Nephron progenitor cell (in vitro differentiated cells): ENCODE results near the gene GAS7.

ENCODE experiments used
- DNase-seq: peaks from one replicate; pipeline ENCODE4 v3.0.0; 2021
- H3K27ac Mint-ChIP-seq: 2 replicates; pipeline ENCODE4 v1.8.0; 2021; ENCODE audit warnings: mild to moderate bottlenecking, moderate library complexity, mixed read lengths
- H3K27me3 Mint-ChIP-seq: 2 replicates; pipeline ENCODE4 v1.8.0; 2021; ENCODE audit warnings: mild to moderate bottlenecking, low read depth, mixed read lengths; ENCODE audit not compliant: poor library complexity
- H3K36me3 Mint-ChIP-seq: 2 replicates; pipeline ENCODE4 v1.8.0; 2021; ENCODE audit warnings: low read depth, mixed read lengths
- H3K4me1 Mint-ChIP-seq: 2 replicates; pipeline ENCODE4 v1.8.0; 2021; ENCODE audit warnings: mixed read lengths
- H3K4me3 Mint-ChIP-seq: 2 replicates; pipeline ENCODE4 v1.8.0; 2021; ENCODE audit warnings: mild to moderate bottlenecking, moderate library complexity, mixed read lengths
- H3K9me3 Mint-ChIP-seq: 2 replicates; pipeline ENCODE4 v1.8.0; 2021; ENCODE audit warnings: mild to moderate bottlenecking, moderate library complexity, mixed read lengths
- CTCF ChIP-seq: fragments of 200-600 bp; sonication (generic); IDR thresholded peaks from 2 replicates; pipeline ENCODE4 v1.5.0; 2021; ENCODE audit warnings: antibody characterized with exemption

GAS7 gene

GRCh38 chr17:10055262-10055975 lies 143.0 kb downstream of the GAS7 start:
- no peak for TF ChIP-seq CTCF
- Mint-ChIP-seq H3K4me1 (peaks cover 17% of the 10 kb centered on the region), H3K36me3 (no peaks in the 10 kb centered on the region), H3K9me3 (peaks cover 13% of the 10 kb centered on the region), H3K27me3 (peaks cover 9% of the 10 kb centered on the region), H3K4me3 (no peak overlapping the region), H3K27ac (no peak overlapping the region)
- no peak for DNase-seq

DNA sequence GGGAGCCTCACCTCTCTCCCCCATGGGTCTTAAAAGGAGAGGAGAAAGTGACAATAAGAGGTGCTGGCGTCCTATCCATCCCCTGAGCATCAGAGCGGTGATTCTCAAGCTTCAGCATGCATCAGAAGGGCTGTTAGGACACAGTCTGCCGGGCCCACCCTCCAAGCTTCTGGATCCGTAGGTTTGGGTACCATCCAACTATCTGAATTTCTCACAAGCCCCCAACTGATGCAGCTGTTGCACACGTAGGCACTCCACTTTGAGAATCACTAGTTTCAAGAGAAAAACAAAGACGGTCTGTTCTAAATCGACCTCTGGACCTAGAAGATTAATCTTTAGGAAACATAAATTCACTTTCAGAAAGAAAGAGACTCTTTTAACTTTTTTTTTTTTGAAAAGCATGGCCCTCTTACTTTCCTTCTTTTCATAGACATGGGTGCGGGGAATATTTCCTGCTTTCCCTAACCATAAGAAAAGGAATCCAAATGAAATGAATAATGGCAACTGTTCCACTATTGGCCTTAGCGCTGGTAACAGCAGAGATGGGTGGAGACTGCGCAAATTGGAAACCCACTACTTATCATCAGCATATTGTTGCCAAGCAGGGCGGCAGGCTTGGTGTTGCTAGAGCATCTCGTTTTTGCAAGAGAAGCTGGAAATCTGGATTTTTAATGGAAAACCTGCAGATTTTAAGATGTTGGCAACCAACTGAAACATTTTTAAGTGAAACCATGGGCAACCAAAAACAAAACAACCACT lies 144.4 kb downstream of the GAS7 start:
- H3K27ac Mint-ChIP-seq, result no peak overlapping the region
- H3K9me3 Mint-ChIP-seq, result peaks cover 13% of the 10 kb centered on the region
- no peaks in the 10 kb centered on the region for H3K36me3 Mint-ChIP-seq
- no peak for TF ChIP-seq CTCF
- peaks cover 9% of the 10 kb centered on the region for H3K27me3 Mint-ChIP-seq
- no peak for DNase-seq
- H3K4me1 Mint-ChIP-seq, result peaks cover 17% of the 10 kb centered on the region
- no peak overlapping the region for H3K4me3 Mint-ChIP-seq

DNA sequence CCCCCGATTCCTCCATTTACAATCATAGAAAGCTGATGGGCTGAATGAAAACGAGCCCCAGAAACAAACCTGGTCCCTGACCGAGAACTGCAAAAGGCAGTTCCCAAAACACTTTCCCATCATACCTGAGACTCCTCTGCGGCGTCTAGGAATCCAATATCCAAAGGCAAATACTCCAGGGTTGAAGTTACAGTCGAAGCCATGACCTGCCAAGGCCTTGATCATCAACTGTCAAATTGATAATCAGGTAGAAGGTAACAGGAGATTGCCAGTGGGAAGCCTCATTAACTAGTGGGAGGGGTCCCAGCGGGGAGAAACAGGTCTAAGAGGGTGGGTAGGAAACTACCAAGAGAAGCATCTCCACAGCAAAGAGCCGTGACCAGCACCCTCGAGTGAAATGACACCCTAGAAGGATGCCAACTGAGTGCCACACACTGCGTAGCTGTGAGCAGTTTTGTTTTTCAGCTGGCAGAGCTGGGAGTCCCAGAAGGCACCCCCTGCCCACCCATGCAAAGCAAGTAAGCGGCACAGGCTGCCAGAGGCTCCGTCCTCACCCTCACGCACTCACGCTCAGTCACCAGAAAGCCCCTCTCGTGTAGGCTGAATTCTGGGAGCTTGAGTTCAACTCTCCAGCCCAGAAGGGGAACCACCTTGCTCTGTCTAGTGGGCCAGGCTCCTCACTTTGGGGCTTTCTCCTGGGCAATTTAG lies 146.1 kb downstream of the GAS7 start:
- Mint-ChIP-seq H3K9me3 (peaks cover 8% of the 10 kb centered on the region), H3K36me3 (no peaks in the 10 kb centered on the region), H3K27me3 (peaks cover 9% of the 10 kb centered on the region), H3K4me1 (peaks cover 17% of the 10 kb centered on the region), H3K4me3 (no peak overlapping the region), H3K27ac (no peak overlapping the region)
- DNase-seq, result no peak
- no peak for TF ChIP-seq CTCF

DNA sequence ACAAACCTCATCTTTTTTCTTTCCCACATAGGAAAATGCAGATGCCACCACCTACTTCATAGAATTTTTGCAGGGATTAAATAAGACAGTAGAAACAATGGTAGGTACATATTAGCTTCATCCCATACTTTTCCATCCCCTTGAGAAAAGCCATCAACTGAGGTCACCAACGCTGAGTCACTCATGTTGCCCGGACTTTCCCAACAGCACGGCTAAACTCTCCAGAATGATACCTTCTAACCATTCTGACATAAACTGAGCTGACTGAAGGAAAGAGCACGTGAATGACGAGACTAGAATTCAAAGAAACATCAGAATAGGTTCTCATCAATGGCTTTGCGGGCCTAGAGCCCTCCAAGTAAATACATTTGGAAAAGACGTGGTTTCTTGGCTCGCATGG lies 147.3 kb downstream of the GAS7 start:
- Mint-ChIP-seq H3K9me3 (peaks cover 3% of the 10 kb centered on the region), H3K4me1 (peaks cover 17% of the 10 kb centered on the region), H3K4me3 (no peak overlapping the region), H3K36me3 (no peaks in the 10 kb centered on the region), H3K27me3 (peaks cover 11% of the 10 kb centered on the region), H3K27ac (no peak overlapping the region)
- no peak for DNase-seq
- no peak for TF ChIP-seq CTCF

DNA sequence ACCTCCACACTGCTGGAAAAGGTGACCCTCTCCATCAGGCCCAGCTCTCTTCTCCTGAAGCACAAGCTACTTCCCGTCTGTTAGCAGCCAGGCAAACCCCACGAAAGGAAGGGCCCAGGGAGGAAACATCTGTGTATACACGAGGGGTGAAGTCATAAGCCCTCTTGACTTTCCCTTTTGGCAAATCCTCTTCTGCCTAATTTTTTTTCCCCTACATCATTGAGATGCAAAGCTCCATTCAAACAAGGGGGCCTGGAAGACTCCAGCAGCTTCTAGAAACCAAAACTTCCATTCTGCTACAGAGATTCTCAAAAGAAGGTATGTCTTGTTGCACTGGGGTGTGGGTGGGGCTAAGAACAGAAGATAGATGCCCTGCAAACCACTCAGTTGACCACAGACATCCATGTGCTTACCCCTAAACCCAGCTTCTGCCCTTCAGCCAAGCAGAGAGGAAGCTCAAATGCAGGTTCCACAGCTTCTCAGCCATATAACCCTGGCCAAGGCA lies 147.8 kb downstream of the GAS7 start:
- DNase-seq, result no peak
- H3K4me1 Mint-ChIP-seq, result peaks cover 17% of the 10 kb centered on the region
- H3K36me3 Mint-ChIP-seq, result no peaks in the 10 kb centered on the region
- no peak overlapping the region for H3K4me3 Mint-ChIP-seq
- peaks cover 13% of the 10 kb centered on the region for H3K27me3 Mint-ChIP-seq
- TF ChIP-seq CTCF, result no peak
- no peaks in the 10 kb centered on the region for H3K9me3 Mint-ChIP-seq
- no peak overlapping the region for H3K27ac Mint-ChIP-seq
